ENCODE results near the gene CEACAM1. TPM values are rescaled to one million over a fixed set of nuclear protein-coding genes. Genes with fewer than 3 reads are reported as not detected.
A peak's percentile ranks its signal among the peaks of the same experiment; 100 is the strongest.
"Not testable (repeated sequence)": the region's sequence is repeated elsewhere in the genome, so short reads cannot be mapped to it uniquely, and the experiment has no call there.

Gene CEACAM1
- total RNA-seq, 2 donors from 2014 or later = 5.3 to 6.4 TPM

GRCh38 chr19:42553292-42554045 lies 25.2 kb upstream of the CEACAM1 start:
- H3K9me3 Mint-ChIP-seq = peaks cover 6 to 12% of the 10 kb centered on the region in 2 donors
- DNase-seq (ENCODE audit: low spot score in 2 of 2) (no peak), ATAC-seq (no peak)
- H3K36me3 Mint-ChIP-seq = peaks cover 8 to 9% of the 10 kb centered on the region in 2 donors
- H3K27ac Mint-ChIP-seq = no peak overlapping the region

- ATAC-seq (no peak), DNase-seq (ENCODE audit: low spot score in 2 of 2) (no peak)
Measured at GRCh38 chr19:42552086-42553065, 24.1 kb upstream of the CEACAM1 start.

GRCh38 chr19:42550521-42550920 lies 22.2 kb upstream of the CEACAM1 start:
- DNase-seq (ENCODE audit: low spot score in 2 of 2); H3K27ac Mint-ChIP-seq; H3K36me3 Mint-ChIP-seq; ATAC-seq: not testable (repeated sequence)
- peaks cover 6 to 12% of the 10 kb centered on the region in 2 donors for H3K9me3 Mint-ChIP-seq

More at GRCh38 chr19:42552086-42553065, 24.1 kb upstream of the CEACAM1 start:
- peaks cover 8 to 9% of the 10 kb centered on the region in 2 donors for H3K36me3 Mint-ChIP-seq
- no peak overlapping the region for H3K27ac Mint-ChIP-seq
- H3K9me3 Mint-ChIP-seq = peaks cover 6 to 12% of the 10 kb centered on the region in 2 donors

- not testable (repeated sequence) for H3K27ac Mint-ChIP-seq; H3K36me3 Mint-ChIP-seq; DNase-seq (ENCODE audit: low spot score in 2 of 2); ATAC-seq
- H3K9me3 Mint-ChIP-seq = peaks cover 6 to 12% of the 10 kb centered on the region in 2 donors
Measured at GRCh38 chr19:42549067-42549466, 20.8 kb upstream of the CEACAM1 start.

- Mint-ChIP-seq H3K9me3 (peaks cover 6 to 12% of the 10 kb centered on the region in 2 donors), H3K36me3 (peaks cover 8 to 9% of the 10 kb centered on the region in 2 donors), H3K27ac (no peak overlapping the region)
- DNase-seq (ENCODE audit: low spot score in 2 of 2) (no peak), ATAC-seq (no peak)
Measured at GRCh38 chr19:42548552-42548951, 20.3 kb upstream of the CEACAM1 start.

GRCh38 chr19:42547929-42548328 lies 19.6 kb upstream of the CEACAM1 start:
- no peak for ATAC-seq
- peaks cover 6 to 12% of the 10 kb centered on the region in 2 donors for H3K9me3 Mint-ChIP-seq
- no peak overlapping the region for H3K27ac Mint-ChIP-seq
- no peak for DNase-seq (ENCODE audit: low spot score in 2 of 2)
- peaks cover 8 to 9% of the 10 kb centered on the region in 2 donors for H3K36me3 Mint-ChIP-seq

- Mint-ChIP-seq H3K36me3 (peaks cover 8 to 9% of the 10 kb centered on the region in 2 donors), H3K27ac (peak overlapping the region in 1 of 2 donors; percentile 54), H3K9me3 (peaks cover 6 to 12% of the 10 kb centered on the region in 2 donors)
- ATAC-seq (no peak), DNase-seq (ENCODE audit: low spot score in 2 of 2) (no peak)
Measured at GRCh38 chr19:42546831-42547500, 18.7 kb upstream of the CEACAM1 start.

- Mint-ChIP-seq H3K27ac (no peak overlapping the region), H3K36me3 (peaks cover 0 to 4% of the 10 kb centered on the region in 2 donors), H3K9me3 (peaks cover 2 to 7% of the 10 kb centered on the region in 2 donors)
- no peak for DNase-seq (ENCODE audit: low spot score in 2 of 2)
- no peak for ATAC-seq
Measured at GRCh38 chr19:42544146-42544545, 15.9 kb upstream of the CEACAM1 start.

GRCh38 chr19:42542791-42543190 lies 14.5 kb upstream of the CEACAM1 start:
- Mint-ChIP-seq H3K9me3 (no peaks in the 10 kb centered on the region), H3K36me3 (no peaks in the 10 kb centered on the region), H3K27ac (no peak overlapping the region)
- ATAC-seq = no peak
- no peak for DNase-seq (ENCODE audit: low spot score in 2 of 2)

GRCh38 chr19:42540071-42540553 lies 11.8 kb upstream of the CEACAM1 start:
- no peak for DNase-seq (ENCODE audit: low spot score in 2 of 2)
- H3K36me3 Mint-ChIP-seq = no peaks in the 10 kb centered on the region
- H3K27ac Mint-ChIP-seq = no peak overlapping the region
- no peak for ATAC-seq
- no peaks in the 10 kb centered on the region for H3K9me3 Mint-ChIP-seq

GRCh38 chr19:42538841-42539709 lies 10.8 kb upstream of the CEACAM1 start:
- Mint-ChIP-seq H3K9me3 (no peaks in the 10 kb centered on the region), H3K36me3 (no peaks in the 10 kb centered on the region), H3K27ac (no peak overlapping the region)
- no peak for DNase-seq (ENCODE audit: low spot score in 2 of 2)
- ATAC-seq = no peak

GRCh38 chr19:42535276-42535675 lies 7.0 kb upstream of the CEACAM1 start:
- not testable (repeated sequence) for ATAC-seq; DNase-seq (ENCODE audit: low spot score in 2 of 2); H3K9me3 Mint-ChIP-seq; H3K36me3 Mint-ChIP-seq; H3K27ac Mint-ChIP-seq

GRCh38 chr19:42534391-42534790 lies 6.1 kb upstream of the CEACAM1 start:
- ATAC-seq = no peak
- Mint-ChIP-seq H3K27ac (no peak overlapping the region), H3K9me3 (no peaks in the 10 kb centered on the region), H3K36me3 (no peaks in the 10 kb centered on the region)
- DNase-seq (ENCODE audit: low spot score in 2 of 2) = no peak

GRCh38 chr19:42532891-42533290 lies 4.6 kb upstream of the CEACAM1 start:
- Mint-ChIP-seq H3K9me3 (no peaks in the 10 kb centered on the region), H3K27ac (no peak overlapping the region), H3K36me3 (no peaks in the 10 kb centered on the region)
- ATAC-seq (no peak), DNase-seq (ENCODE audit: low spot score in 2 of 2) (no peak)

GRCh38 chr19:42531313-42531712 lies 3.0 kb upstream of the CEACAM1 start:
- Mint-ChIP-seq H3K27ac (peak overlapping the region in 1 of 2 donors; percentile 46), H3K36me3 (no peaks in the 10 kb centered on the region), H3K9me3 (no peaks in the 10 kb centered on the region)
- ATAC-seq = no peak
- no peak for DNase-seq (ENCODE audit: low spot score in 2 of 2)
